Astrocyte (in vitro differentiated cells and primary cell): ENCODE data around the gene NAV2. TPM values are rescaled to one million over a fixed set of nuclear protein-coding genes. Genes with fewer than 3 reads are reported as not detected.

Experiments
- DNase-seq: peaks from one replicate; pipeline ENCODE4 v3.0.0-alpha.2; 2010; ENCODE audit warnings: low read depth
- FAIRE-seq: peaks from 2 replicates; lab custom pipeline; 2011; peaks lifted over from hg19 to GRCh38; lab: Jason Lieb, UNC
- H2AFZ ChIP-seq: 2 replicates; pipeline ENCODE4 v1.6.0; 2012; ENCODE audit warnings: low read depth, low read length, inconsistent platforms
- H3K27ac ChIP-seq: 2 replicates; pipeline ENCODE4 v1.5.1; 2011; ENCODE audit warnings: low read depth, low read length, inconsistent platforms
- H3K27me3 ChIP-seq: 2 replicates; pipeline ENCODE4 v1.6.0; 2011; ENCODE audit warnings: low read length, inconsistent platforms; ENCODE audit not compliant: insufficient read depth
- H3K36me3 ChIP-seq: 2 replicates; pipeline ENCODE4 v1.5.1; 2011; ENCODE audit warnings: low read length, inconsistent platforms; ENCODE audit not compliant: insufficient read depth
- H3K4me1 ChIP-seq: 2 replicates; pipeline ENCODE4 v1.5.1; 2011; ENCODE audit warnings: low read length, inconsistent platforms; ENCODE audit not compliant: insufficient read depth
- H3K4me2 ChIP-seq: 2 replicates; pipeline ENCODE4 v1.6.0; 2012; ENCODE audit warnings: low read length, inconsistent platforms
- H3K4me3 ChIP-seq: 2 replicates; pipeline ENCODE4 v1.5.1; 2011; ENCODE audit warnings: low read depth, mild to moderate bottlenecking, low read length, inconsistent platforms; ENCODE audit not compliant: insufficient read depth
- H3K79me2 ChIP-seq: 2 replicates; pipeline ENCODE4 v1.6.0; 2012; ENCODE audit warnings: mild to moderate bottlenecking, low read length, inconsistent platforms; ENCODE audit not compliant: insufficient read depth
- H3K9ac ChIP-seq: 2 replicates; pipeline ENCODE4 v1.6.0; 2012; ENCODE audit warnings: mild to moderate bottlenecking, low read length, inconsistent platforms
- H3K9me3 ChIP-seq: 2 replicates; pipeline ENCODE4 v1.5.1; 2012; ENCODE audit warnings: low read depth, mild to moderate bottlenecking, low read length, inconsistent platforms; ENCODE audit not compliant: insufficient read depth
- H4K20me1 ChIP-seq: 2 replicates; pipeline ENCODE4 v1.6.0; 2012; ENCODE audit warnings: low read length, inconsistent platforms; ENCODE audit not compliant: insufficient read depth
- H3K27ac Mint-ChIP-seq: one replicate; pipeline ENCODE4 v1.8.0; 2021; ENCODE audit warnings: mild to moderate bottlenecking, mixed read lengths; ENCODE audit not compliant: unreplicated experiment
- H3K27me3 Mint-ChIP-seq: one replicate; pipeline ENCODE4 v1.8.0; 2021; ENCODE audit warnings: low read depth, mixed read lengths; ENCODE audit not compliant: unreplicated experiment
- H3K36me3 Mint-ChIP-seq: one replicate; pipeline ENCODE4 v1.8.0; 2021; ENCODE audit warnings: low read depth, mixed read lengths; ENCODE audit not compliant: unreplicated experiment
- H3K4me1 Mint-ChIP-seq: one replicate; pipeline ENCODE4 v1.8.0; 2021; ENCODE audit warnings: low read depth, mixed read lengths; ENCODE audit not compliant: unreplicated experiment
- H3K4me3 Mint-ChIP-seq: one replicate; pipeline ENCODE4 v1.8.0; 2021; ENCODE audit warnings: mild to moderate bottlenecking, moderate library complexity, mixed read lengths; ENCODE audit not compliant: unreplicated experiment
- H3K9me3 Mint-ChIP-seq: one replicate; pipeline ENCODE4 v1.8.0; 2021; ENCODE audit warnings: mild to moderate bottlenecking, mixed read lengths; ENCODE audit not compliant: unreplicated experiment
- EZH2 ChIP-seq: IDR thresholded peaks from 2 replicates; pipeline ENCODE4 v1.6.1; 2012; ENCODE audit warnings: mild to moderate bottlenecking, low read length, inconsistent platforms; ENCODE audit not compliant: insufficient read depth
- total RNA-seq: library from RNA; stranded (reverse); gene quantifications from 2 replicates; pipeline ENCODE4 v1.2.1, GENCODE V29; 2021
- TF ChIP-seq, protein P1 (sequence below): IDR thresholded peaks from 2 replicates; pipeline ENCODE4 v1.5.1; 2011; ENCODE audit warnings: low read depth, mild to moderate bottlenecking, inconsistent platforms, low read length, moderate library complexity; ENCODE audit not compliant: insufficient read depth

Gene NAV2
- total RNA-seq, 1 donor from 2014 or later = 20.6 TPM

DNA sequence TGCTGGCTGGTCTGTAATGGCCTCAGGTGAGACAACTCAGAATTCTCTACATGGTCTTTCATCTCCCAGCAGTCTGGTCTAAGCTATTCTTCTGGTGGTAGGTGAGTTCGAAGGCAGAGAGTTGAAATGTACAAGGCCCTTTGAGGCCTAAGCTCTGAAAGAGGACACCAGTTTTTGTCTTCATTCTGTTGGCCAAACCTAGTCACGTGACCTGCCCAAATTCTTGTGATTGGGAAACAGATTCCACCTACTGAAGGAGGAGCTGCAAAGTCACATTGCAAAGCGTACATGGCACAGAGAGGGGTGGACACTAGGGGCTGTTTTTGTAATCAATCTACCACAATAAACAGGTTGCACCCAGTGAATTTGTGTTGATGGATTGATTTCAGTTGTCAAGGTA is 193.5 kb downstream of the NAV2 start:
- FAIRE-seq (no peak), DNase-seq (no peak)
- Mint-ChIP-seq H3K9me3 (no peaks in the 10 kb centered on the region), H3K27me3 (peaks cover 7% of the 10 kb centered on the region), H3K36me3 (no peaks in the 10 kb centered on the region), H3K27ac (no peak overlapping the region), H3K4me1 (peaks cover 14% of the 10 kb centered on the region), H3K4me3 (no peak overlapping the region)
- no peak overlapping the region for H3K4me3 ChIP-seq
- H3K79me2 ChIP-seq = no peaks in the 10 kb centered on the region
- no peaks in the 10 kb centered on the region for H3K27me3 ChIP-seq
- H3K4me1 ChIP-seq = peaks cover 4% of the 10 kb centered on the region
- H4K20me1 ChIP-seq = peaks cover 3% of the 10 kb centered on the region
- H2AFZ ChIP-seq = no peak overlapping the region
- H3K4me2 ChIP-seq = no peak overlapping the region
- H3K36me3 ChIP-seq = no peaks in the 10 kb centered on the region
- H3K27ac ChIP-seq = no peak overlapping the region
- H3K9me3 ChIP-seq = no peaks in the 10 kb centered on the region
- no peak overlapping the region for H3K9ac ChIP-seq
- TF ChIP-seq EZH2 = no peak
- TF ChIP-seq, protein P1, sequence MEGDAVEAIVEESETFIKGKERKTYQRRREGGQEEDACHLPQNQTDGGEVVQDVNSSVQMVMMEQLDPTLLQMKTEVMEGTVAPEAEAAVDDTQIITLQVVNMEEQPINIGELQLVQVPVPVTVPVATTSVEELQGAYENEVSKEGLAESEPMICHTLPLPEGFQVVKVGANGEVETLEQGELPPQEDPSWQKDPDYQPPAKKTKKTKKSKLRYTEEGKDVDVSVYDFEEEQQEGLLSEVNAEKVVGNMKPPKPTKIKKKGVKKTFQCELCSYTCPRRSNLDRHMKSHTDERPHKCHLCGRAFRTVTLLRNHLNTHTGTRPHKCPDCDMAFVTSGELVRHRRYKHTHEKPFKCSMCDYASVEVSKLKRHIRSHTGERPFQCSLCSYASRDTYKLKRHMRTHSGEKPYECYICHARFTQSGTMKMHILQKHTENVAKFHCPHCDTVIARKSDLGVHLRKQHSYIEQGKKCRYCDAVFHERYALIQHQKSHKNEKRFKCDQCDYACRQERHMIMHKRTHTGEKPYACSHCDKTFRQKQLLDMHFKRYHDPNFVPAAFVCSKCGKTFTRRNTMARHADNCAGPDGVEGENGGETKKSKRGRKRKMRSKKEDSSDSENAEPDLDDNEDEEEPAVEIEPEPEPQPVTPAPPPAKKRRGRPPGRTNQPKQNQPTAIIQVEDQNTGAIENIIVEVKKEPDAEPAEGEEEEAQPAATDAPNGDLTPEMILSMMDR = no peak

DNA sequence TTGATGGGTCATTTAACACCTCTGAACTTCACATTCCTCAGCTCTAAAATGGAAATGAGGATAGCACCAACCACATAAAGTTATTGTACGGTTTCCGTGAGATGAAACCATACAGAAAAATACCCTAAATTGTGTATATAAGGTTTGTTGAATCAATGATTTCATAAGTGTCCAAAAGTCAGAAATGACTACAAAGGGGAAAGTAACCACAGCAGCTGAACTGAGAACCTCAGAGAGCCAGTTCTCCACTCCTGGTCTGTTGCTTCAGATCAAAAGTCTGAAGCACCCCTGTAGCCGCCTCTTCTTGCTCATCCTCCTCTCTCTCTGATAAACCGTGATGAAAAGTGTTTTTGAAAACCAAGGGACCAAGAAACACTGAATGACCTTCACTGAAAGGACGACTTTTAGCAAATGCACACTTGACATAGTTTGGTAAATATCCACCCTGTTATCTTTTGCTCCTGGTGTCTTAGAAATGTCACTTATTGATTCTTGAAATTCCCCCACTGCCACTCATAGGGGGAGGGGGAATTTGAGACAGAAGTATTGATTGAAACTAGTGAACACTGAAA is 194.5 kb downstream of the NAV2 start:
- Mint-ChIP-seq H3K9me3 (no peaks in the 10 kb centered on the region), H3K27me3 (peaks cover 8% of the 10 kb centered on the region), H3K4me3 (no peak overlapping the region), H3K36me3 (no peaks in the 10 kb centered on the region), H3K27ac (no peak overlapping the region), H3K4me1 (peaks cover 14% of the 10 kb centered on the region)
- no peak for TF ChIP-seq EZH2
- Histone ChIP-seq H3K4me1 (peaks cover 4% of the 10 kb centered on the region), H3K27me3 (no peaks in the 10 kb centered on the region), H3K36me3 (no peaks in the 10 kb centered on the region), H3K79me2 (no peaks in the 10 kb centered on the region), H3K9me3 (no peaks in the 10 kb centered on the region), H3K4me2 (no peak overlapping the region), H3K27ac (no peak overlapping the region), H2AFZ (no peak overlapping the region), H3K4me3 (no peak overlapping the region), H4K20me1 (peaks cover 3% of the 10 kb centered on the region), H3K9ac (no peak overlapping the region)
- FAIRE-seq (no peak), DNase-seq (no peak)

GRCh38 chr11:19907839-19908238 is 195.2 kb downstream of the NAV2 start:
- no peak for FAIRE-seq
- H3K4me1 Mint-ChIP-seq = peaks cover 20% of the 10 kb centered on the region
- Histone ChIP-seq H3K27ac (no peak overlapping the region), H3K9ac (no peak overlapping the region), H3K4me2 (no peak overlapping the region), H2AFZ (no peak overlapping the region), H3K4me3 (no peak overlapping the region), H3K27me3 (no peaks in the 10 kb centered on the region), H4K20me1 (peaks cover 3% of the 10 kb centered on the region), H3K79me2 (no peaks in the 10 kb centered on the region), H3K36me3 (no peaks in the 10 kb centered on the region), H3K9me3 (no peaks in the 10 kb centered on the region), H3K4me1 (peaks cover 7% of the 10 kb centered on the region)
- H3K9me3 Mint-ChIP-seq = no peaks in the 10 kb centered on the region
- H3K27me3 Mint-ChIP-seq = peaks cover 8% of the 10 kb centered on the region
- no peak overlapping the region for H3K27ac Mint-ChIP-seq
- no peak overlapping the region for H3K4me3 Mint-ChIP-seq
- no peak for TF ChIP-seq EZH2
- TF ChIP-seq, protein P1 = no peak
- H3K36me3 Mint-ChIP-seq = no peaks in the 10 kb centered on the region
- no peak for DNase-seq
